NCI-H2171 (cell line): ENCODE results near the gene ZBTB34.
"Not testable (repeated sequence)": the region's sequence is repeated elsewhere in the genome, so short reads cannot be mapped to it uniquely, and the experiment has no call there.

Experiments used
- DNase-seq: peaks from one replicate; lab custom pipeline; 2025; lab: John Stamatoyannopoulos, UW

Gene ZBTB34, protein sequence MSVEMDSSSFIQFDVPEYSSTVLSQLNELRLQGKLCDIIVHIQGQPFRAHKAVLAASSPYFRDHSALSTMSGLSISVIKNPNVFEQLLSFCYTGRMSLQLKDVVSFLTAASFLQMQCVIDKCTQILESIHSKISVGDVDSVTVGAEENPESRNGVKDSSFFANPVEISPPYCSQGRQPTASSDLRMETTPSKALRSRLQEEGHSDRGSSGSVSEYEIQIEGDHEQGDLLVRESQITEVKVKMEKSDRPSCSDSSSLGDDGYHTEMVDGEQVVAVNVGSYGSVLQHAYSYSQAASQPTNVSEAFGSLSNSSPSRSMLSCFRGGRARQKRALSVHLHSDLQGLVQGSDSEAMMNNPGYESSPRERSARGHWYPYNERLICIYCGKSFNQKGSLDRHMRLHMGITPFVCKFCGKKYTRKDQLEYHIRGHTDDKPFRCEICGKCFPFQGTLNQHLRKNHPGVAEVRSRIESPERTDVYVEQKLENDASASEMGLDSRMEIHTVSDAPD

DNA sequence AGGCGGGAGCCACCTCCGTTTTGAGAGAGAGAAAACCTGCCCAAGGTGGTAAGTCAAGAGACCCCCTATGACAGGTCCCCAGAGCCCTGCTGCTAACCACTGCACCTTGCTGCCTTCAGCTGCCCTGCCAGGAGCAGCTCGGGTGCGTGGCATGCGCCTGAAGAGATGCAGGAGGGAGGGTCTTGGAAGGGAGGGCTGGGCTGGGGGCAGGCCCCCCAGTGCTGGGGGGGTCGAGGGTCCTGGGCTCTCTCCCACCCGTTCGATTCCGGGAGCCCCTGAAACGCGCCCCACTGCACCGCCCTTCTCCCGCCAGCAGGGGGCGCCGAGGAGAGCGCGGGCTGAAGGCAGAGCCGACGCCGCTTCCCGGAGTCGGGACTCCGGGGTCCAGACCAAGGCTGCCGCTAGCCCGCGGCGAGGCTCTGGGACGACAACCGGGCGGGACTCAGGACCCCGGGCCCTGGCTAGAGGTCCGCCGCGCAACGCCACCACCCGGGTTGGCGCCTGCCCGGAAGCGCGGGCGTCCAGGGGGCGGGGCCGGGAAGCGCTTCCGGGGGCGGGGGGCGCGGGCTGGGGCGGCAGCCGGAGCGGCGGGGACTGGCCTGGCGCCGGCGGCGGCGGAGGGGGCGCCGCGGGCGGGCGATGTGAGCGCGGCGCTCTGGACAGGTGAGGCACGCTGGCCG lies at the start of gene ZBTB34:
TSS of gene ZBTB34 (plus strand) at position 563 of the 680 bp plus-strand sequence. CDS start 18,761 bp downstream, outside the sequence.
- peak; percentile 55 for DNase-seq

DNA sequence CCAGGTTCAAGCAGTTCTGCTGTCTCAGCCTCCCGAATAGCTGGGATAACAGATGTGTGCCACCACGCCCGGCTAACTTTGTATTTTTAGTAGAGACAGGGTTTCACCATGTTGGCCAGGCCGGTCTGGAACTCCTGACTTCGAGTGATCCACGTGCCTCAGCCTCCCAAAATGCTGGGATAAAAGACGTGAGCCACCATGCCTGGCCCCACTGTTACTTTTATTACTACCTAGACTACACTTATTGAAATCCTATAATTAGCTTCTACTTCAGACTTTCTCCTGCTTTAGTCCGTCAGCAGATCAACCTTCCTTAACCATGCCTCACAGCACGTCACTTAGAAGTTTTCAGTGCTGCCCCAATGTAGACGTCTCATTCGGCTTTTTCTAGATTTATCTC lies 47.4 kb upstream of the ZBTB34 start:
- no peak for DNase-seq

DNA sequence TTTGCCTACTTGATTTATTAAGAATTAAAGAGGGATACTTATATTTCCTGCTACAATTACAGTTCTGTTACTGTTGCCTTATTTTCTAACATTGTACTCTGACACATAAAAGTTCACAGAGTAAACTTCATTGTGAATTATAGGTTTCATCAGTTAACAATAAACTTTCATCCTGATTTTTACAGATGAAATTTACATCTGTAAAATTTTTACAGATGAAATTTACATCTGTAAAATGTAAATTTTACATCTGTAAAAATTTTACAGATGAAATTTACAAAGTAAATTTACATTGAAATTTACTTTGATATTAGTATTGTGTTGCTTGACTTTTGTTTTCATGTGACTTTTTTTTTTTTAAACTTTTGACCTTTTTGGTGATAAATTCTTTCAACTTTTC lies 46.3 kb upstream of the ZBTB34 start:
- no peak for DNase-seq

DNA sequence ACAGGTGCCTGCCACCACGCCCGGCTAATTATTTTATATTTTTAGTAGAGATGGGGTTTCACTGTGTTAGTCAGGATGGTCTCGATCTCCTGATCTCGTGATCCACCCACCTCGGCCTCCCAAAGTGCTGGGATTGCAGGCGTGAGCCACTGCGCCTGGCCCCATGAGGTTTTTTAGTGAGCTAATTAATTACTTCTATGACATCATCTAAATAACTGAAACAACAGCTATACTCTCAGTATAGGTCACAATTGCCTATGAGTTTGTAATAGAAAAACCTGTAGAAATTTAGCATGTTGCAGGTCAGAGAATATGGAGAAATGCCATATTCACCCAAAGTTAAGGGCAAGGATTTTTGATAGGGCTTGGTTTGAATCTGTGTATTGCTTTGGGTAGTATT lies 42.8 kb upstream of the ZBTB34 start:
- DNase-seq = not testable (repeated sequence)

DNA sequence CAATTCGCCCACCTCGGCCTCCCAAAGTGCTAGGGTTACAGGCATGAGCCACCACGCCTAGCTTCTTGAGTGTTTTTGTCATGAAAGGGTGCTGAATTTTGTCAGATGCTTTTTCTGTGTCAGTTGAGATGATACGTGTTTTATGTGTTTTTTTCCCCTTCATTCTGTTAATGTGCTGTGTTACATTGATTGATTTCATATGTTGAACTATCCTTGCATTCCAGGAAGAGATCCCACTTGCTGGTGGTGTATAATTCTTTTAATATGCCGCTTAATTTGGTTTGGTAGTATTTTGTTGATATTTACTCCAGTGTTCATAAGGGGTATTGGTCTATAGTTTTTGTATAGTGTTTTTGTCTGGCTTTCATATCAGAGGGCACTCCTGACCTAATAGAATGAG lies 42.0 kb upstream of the ZBTB34 start:
- DNase-seq = no peak

DNA sequence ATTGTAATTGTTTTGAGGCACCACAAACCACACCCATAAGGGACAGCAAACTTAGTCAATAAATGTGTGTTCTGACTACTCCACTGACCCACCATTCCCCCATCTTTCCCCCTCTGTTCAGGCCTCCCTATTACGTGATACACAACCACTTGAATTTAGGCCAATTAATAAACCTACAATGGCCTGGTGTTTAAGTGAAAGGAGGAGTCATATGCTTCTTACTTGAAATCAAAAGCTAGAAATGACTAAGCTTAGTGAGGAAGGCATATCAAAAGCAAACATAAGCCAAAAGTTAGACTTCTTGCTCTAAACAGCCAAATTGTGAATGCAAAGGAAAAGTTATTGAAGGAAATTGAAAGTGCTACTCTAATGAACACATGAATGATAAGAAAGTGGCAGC lies 41.0 kb upstream of the ZBTB34 start:
- no peak for DNase-seq

DNA sequence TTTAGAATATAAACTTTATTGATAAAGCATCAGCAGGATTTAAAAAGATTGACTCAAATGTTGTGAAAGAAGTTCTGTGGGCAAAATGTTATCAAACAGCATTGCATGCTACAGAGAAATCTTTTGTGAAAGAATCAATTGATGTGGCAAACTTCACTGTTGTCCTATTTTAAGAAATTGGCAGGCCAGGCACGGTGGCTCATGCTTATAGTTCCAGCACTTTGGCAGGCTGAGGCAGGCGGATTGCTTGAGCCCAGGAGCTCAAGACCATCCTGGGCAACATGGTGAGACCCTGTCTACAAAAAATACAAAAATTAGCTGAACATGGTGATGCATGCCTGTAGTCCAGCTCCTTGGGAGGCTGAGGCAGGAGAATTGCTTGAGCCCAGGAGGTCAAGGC lies 38.2 kb upstream of the ZBTB34 start:
- no peak for DNase-seq

DNA sequence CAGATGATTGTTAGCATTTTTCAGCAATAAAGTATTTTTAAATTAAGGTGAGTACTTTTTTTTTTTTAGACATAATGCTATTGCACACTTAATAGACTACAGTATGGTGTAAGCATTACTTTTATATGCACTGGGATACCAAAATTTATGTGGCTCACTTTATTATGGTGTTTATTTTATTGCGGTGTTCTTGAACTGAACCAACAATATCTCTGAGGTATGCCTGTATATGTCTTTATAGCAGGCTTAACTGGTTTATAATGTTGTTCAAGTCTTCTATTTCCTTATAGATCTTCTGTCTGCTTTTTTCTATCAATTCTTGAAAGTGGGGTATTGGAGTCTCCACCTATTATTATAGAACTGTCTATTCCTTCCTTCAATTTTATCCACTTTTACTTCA lies 37.6 kb upstream of the ZBTB34 start:
- no peak for DNase-seq

DNA sequence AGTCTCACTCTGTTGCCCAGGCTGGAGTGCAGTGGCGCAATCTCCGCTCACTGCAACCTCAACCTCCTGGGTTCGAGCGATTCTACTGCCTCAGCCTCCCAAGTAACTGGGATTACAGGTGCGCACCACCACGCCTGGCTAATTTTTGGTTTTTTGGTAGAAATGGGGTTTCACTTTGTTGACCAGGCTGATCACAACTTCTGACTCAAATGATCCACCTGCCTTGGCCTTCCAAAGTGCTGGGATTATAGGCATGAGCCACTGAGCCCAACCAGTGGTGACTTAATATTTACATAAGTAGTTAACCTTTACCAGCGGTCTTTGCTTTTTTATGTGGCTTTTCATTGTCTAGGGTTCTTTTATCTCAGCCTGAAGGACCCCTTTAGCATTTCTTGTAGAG lies 36.4 kb upstream of the ZBTB34 start:
- not testable (repeated sequence) for DNase-seq

DNA sequence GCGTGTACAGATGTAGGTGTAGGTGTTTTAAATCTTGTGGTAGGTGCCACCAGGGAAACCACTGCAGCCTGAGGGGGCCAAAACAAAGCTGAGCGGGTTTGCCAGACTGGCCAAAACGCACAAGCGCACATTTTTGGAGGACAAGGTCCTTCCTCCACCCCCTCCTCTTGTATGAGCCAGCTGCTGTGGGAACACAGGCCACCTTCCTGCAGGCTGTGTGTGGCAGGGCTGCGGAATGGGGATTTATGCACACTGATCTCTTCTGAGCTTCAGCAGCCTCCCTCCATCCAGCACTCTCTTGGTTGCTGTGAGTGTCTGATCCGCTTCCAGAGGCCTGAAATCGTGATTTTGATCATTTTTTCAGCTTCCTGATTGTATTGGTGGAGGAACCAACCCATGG lies 33.2 kb upstream of the ZBTB34 start:
- DNase-seq = no peak

DNA sequence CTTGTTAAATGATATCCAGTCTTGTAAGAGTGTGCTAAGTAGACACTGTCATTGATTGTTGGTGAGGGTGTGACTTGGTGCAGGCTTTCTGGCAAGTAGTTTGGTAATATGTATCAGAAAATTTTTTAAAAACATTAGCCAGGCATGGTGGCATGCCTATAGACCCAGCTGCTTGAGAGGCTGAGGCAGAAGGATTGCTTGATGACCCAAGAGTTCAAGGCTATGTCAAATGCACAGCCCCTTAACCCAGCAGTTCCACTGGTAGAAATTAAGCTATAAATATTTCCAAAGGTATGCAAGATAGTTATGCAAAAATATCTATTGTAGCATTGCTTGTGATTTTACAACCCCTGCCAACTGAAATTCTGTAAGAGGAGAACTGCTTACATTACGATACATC lies 31.4 kb upstream of the ZBTB34 start:
- no peak for DNase-seq

DNA sequence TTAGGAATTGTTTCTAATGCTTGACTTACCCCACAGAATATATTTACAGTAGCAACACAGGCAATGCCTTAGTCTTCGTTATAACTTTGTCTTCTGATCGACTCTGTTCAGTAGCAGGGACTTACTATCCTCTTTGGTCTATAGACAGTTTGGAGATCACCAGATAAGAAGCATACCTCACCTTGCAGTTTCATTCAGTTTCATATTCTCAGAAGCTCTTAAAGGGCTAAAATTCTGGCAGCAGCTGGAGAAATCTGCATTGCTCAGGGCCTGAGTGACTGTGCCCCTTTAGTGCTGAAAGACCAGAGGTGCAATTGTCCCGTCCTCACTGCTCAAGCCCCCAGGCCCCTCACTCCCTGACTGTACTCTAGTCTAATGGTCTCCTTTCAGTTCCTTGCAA lies 29.6 kb upstream of the ZBTB34 start:
- no peak for DNase-seq

DNA sequence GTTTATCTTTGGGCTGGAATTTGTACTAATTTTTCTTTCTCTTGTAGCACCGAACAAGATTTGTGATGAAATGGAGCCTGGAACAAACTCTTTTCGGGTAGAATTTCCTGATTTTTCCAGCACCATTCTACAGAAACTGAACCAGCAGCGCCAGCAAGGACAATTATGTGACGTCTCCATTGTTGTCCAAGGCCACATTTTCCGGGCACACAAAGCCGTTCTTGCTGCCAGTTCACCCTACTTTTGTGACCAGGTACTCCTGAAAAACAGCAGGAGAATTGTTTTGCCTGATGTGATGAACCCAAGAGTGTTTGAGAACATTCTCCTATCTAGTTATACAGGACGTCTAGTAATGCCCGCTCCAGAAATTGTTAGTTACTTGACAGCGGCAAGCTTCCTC lies 28.0 kb upstream of the ZBTB34 start:
- DNase-seq = no peak

DNA sequence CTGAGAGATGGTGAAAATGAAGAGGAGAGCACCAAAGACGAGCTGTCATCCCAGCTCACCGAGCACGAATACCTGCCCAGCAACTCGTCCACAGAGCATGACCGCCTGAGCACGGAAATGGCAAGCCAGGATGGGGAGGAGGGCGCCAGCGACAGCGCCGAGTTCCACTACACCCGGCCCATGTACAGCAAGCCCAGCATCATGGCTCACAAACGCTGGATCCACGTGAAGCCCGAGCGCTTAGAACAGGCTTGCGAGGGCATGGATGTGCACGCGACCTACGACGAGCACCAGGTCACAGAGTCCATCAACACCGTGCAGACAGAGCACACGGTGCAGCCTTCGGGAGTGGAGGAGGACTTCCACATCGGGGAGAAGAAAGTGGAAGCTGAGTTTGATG lies 27.4 kb upstream of the ZBTB34 start:
- no peak for DNase-seq

DNA sequence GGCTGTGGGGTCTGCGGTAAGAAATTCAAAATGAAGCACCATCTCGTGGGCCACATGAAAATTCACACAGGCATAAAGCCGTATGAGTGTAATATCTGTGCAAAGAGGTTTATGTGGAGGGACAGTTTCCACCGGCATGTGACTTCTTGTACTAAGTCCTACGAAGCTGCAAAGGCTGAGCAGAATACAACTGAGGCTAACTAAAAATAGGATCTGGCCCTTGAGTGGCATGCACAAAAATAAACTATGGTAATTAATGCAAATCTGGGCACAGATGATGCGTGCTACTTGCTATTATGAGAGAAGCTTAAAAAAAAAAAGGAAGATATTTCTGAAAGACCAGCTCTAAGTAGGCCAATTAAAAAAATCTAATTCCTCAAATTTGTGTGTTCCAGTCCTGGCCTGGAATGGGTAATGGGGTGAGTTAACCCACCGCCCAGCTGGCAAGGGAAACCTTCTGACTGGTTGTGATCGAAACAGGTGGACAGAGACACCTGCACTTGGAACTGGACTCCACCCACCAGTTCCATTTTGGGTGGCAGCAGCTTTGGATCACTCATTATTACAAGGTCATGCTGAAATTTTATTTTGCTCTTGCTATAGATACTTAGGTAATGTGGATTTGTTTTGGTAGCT lies 26.6 kb upstream of the ZBTB34 start:
- no peak for DNase-seq

DNA sequence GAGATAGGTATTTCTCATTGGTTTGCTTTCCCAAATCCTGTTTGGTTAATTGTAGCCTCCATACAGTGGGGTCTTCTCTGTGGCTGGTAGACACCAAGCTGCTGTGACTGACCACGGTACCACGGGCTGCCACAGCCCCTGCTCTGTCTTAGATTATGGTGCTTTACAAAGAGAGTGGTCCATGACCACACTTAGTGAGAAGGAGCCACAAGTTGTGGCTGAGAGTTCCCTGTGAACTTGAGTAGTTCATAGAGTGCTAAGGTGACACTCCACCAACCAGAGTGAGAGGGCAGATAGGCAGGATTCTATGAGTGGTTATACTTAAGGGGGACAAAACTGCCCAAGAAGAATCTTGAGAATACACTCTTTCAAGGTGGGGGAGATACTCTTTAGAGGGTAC lies 25.8 kb upstream of the ZBTB34 start:
- no peak for DNase-seq

DNA sequence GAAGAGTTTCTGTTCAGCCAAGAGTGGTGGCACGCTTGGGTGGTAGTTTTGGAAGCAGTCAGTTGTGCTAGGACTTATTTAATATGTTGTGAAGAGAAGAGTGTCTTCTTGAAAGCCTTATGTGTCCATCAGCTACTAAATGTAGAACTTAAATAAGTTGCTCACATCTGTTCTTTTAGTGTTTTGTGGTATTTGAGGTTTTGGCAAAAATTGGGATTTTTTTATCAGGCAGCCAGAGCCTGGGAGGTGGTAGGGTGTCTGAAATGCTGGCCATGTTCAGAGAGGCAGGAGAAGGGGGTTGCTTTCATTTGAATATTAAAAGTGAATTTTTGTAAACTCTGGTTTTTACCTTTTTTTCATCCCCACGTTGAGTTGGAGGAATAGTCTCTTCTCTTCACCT lies 24.2 kb upstream of the ZBTB34 start:
- no peak for DNase-seq

DNA sequence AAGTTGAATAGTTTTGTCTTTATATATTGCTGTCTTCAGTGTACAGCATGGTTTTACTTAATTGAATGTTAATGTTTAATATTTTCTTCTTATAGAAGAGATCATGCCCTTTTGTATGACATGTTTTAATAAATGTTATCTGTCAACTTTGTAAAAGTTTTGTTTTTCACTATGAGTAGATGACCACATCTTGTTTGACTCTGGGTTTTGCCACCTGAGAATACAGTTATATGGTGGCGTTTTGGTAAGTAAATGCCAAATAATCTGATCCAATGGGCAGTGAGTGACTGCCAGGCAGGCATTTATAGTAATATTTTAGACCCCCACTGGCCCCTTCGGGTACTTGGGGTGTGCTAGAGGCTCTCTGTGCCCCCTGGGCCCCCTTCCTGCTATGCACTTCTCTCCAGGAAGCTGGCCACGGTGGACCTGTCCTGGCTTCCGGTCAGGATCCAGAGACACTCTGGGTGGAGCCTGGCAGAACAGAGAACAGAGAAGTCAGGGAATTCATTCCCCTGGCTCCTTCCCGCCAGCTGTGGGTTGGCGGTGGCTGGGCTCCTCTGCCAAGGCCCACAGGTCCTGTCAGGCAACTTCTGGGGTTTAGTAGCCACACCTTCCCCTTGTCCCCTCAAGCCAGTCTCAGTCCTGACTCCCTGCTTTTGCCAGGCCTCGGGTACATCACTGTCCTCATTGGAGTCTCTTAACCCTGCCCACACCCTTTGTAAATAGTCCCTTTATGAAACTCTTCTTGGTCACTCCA lies 22.2 kb upstream of the ZBTB34 start:
- DNase-seq = no peak

DNA sequence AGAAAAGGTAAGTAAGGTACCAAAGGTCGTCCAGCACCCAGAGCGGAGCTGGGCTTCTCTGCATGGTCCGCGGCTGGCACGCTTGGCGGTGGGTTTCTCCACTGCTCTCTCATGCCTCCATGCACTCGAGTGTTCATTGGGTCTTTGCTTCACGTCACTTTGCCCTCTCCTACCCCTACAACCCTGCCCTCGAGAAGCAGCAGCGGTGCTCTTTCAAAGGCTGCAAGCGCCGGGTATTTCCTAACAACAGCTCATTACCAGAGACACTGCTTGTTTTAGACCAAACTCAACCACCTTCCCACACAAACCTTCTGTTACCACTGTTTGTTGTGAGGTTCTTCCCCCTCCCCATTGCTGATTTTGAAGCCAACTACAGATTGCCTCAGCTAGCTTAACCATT lies 21.5 kb upstream of the ZBTB34 start:
- no peak for DNase-seq

DNA sequence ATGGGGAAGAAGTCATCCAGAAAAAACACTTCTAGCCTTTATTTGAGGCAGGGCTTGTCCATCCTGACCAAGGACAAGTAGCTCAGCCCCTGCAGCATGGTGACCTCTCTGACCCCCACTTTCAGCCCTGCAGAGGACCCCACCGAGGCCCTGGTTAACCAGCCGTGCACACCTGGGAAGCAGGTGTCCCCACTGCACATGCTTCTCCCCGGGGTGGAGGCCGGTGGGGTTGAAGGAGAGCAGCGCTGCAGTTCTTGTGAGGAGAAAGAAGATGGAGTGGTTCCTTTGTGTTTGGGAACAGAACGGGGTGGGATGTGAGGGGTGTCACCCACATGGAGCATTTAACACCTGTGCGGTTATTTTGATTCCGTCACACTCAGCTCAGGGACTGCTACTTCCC lies 21.1 kb upstream of the ZBTB34 start:
- no peak for DNase-seq

DNA sequence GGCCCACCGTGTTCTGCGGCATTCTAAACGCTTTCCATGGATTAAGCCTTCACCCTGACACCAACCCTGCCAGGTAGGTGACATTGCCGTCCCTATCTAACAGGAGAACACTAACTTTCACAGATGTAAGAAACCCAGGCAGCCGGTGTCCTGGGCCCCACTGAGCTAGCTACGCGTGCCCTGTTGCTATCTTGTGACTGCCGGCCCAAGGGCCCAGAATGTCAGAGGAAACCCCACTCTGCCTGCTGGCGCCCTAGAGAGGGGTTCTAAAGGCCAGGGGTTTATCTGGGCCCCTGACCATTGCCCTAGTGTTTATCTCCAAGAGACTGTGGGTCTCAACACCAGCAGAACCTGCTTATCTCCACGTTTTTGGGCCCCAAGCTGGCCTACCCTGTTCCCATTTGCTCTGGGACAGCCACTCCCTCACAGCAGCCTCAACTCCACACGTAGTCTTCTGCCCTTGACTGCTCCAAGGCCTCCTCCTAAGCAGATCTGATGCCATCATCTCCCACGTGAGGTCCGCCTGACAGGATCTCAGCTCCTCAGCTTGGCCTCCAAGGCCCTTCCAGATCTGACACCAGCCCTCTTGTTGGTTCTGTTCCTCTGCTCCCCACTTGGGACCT lies 18.1 kb upstream of the ZBTB34 start:
- no peak for DNase-seq
